NCI-H69 (cell line): ENCODE results near the gene GSTT4.
"Not testable (repeated sequence)": the region's sequence is repeated elsewhere in the genome, so short reads cannot be mapped to it uniquely, and the experiment has no call there.

ENCODE experiments used
- DNase-seq: peaks from one replicate; lab custom pipeline; 2025; lab: John Stamatoyannopoulos, UW

The GSTT4 gene

GRCh38 chr22:24005201-24005600 is at the start of gene GSTT4:
GSTT4 (minus strand) TSS chr22:24005453; CDS start chr22:24005356, 97 bp downstream.
- peak; percentile 28 for DNase-seq

- DNase-seq = no peak
Observed at GRCh38 chr22:24054356-24054755, 49.1 kb upstream of the GSTT4 start.

- DNase-seq = peak; percentile 27
Observed at GRCh38 chr22:24053481-24054226, 48.4 kb upstream of the GSTT4 start.

DNA sequence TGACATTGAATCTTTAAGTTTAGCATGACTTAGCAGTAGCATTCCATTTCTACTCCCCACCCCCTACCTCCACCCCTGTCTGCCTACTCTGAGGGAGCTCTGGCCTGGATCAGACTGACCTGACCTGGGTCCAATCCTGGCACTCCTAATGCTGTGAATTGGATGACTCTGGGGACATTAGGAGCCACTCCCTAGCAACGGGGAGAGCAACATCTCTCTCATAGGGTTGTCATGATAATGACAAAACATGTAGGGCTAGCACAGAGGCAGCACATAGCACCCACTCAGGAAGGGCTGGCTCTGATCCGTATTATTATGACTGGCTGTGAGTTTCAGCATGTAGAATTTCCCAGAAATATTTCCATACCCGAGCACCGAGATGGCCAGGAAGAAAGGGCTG is 46.3 kb upstream of the GSTT4 start:
- no peak for DNase-seq

DNA sequence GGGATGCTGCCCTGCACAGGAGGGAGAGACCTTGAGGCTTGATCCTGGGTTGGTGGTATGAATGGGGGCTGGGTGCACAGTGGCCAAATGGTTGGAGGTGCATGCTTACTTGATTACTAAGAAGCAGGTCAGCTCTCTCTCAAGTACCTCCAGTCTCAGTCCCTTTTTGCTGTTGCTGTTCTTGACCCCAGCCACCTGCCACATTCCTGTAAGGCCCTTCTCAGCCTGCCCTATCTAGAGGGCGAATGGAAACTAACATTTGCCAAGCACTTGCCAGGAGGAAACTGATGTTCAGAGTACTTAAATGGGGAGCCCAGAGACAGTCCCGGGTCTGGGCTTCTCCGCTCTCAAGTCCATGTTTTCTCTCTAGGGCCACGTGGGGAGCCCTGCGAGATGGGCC is 45.8 kb upstream of the GSTT4 start:
- no peak for DNase-seq

DNA sequence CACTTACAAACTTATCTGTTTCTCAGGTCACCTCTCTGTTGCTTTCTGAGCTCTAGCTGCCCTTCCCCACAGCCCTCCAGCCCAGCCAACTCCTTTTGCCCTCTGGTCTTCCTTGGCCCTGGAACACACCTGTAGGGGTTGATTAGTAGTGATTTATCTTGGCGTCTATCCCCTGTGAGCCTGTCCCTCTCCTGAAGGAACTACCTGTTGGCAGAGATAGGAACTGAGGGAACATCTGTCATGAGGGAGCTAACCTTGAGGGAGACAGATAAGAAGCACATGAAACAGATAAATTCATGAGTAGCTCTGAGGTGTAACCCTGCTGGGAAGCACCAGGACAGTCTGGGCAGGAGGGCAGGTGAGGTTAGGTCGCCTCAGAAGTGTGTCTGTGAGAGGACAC is 44.7 kb upstream of the GSTT4 start:
- DNase-seq = no peak

GRCh38 chr22:24049211-24049610 is 44.0 kb upstream of the GSTT4 start:
- no peak for DNase-seq

GRCh38 chr22:24046024-24046423 is 40.8 kb upstream of the GSTT4 start:
- DNase-seq = no peak

GRCh38 chr22:24043958-24044357 is 38.7 kb upstream of the GSTT4 start:
- DNase-seq = no peak

GRCh38 chr22:24043465-24043864 is 38.2 kb upstream of the GSTT4 start:
- DNase-seq = not testable (repeated sequence)

- no peak for DNase-seq
Observed at GRCh38 chr22:24040946-24041345, 35.7 kb upstream of the GSTT4 start.

DNA sequence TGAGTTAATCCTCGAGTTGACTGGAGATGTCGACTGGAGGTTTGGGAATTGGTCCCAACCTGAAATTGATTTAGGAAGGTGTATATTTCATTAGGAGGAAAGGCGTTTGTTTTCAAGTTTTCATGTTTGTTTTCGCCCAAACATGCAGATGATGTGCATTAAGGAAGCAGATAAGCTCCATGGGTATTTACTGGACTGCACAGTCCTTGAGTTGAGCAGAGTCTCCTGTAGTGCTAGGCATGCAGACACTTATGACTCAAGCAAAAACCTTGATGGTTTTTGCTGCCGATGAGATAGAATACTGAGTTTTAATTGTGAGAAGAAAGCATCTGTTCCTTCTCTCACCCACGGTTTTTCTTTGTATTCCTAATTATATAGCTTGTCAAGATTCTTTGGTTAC is 33.8 kb upstream of the GSTT4 start:
- no peak for DNase-seq

GRCh38 chr22:24037851-24038765 is 32.9 kb upstream of the GSTT4 start:
- DNase-seq = no peak

- no peak for DNase-seq
Observed at GRCh38 chr22:24035296-24035695, 30.0 kb upstream of the GSTT4 start.

GRCh38 chr22:24033731-24034130 is 28.5 kb upstream of the GSTT4 start:
- DNase-seq = no peak

- DNase-seq = peak; percentile 75
Observed at GRCh38 chr22:24030186-24030702, 25.0 kb upstream of the GSTT4 start.

- no peak for DNase-seq
Observed at GRCh38 chr22:24029304-24029703, 24.1 kb upstream of the GSTT4 start.

- DNase-seq = peak; percentile 11
Observed at GRCh38 chr22:24028533-24028932, 23.3 kb upstream of the GSTT4 start.

DNA sequence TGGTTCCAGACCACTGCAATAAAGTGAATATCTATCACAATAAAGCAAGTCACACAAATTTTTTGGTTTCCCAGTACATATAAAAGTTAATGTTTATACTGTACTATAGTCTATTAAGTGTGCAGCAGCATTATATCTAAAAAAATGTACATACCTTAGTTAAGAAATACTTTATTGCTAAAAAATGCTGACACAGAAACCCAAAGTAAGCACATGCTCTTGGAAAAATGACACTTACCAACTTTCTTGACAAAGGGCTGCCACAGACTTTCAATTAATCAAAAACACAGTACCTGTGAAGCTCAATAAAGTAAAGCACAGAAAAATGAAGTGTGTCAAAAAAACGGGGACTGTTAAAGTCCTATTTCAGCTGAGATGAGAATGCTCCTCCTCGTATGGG is 22.7 kb upstream of the GSTT4 start:
- DNase-seq = no peak

GRCh38 chr22:24027389-24027975 is 22.2 kb upstream of the GSTT4 start:
- peak; percentile 15 for DNase-seq

- DNase-seq = peak; percentile 83
Observed at GRCh38 chr22:24026733-24027132, 21.5 kb upstream of the GSTT4 start.

GRCh38 chr22:24026056-24026455 is 20.8 kb upstream of the GSTT4 start:
- peak; percentile 27 for DNase-seq

DNA sequence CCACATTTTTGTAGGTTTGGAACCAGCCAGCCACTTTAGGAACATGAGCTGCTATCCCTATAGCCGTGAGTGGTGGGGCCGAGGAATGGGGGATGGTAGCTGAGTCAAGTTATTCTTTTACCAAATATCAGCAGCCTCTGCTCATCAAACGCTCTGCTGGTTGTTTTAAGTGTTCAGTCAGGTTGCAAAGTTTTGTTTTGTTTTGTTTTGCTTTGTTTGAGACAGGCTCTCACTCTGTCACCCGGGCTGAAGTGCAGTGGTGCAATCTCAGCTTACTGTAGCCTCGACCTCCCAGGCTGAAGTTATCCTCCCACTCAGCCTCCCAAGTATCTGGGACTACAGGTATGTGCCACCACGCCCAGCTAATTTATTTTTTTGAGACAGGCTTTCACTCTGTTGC is 20.2 kb upstream of the GSTT4 start:
- no peak for DNase-seq
